Activated CD8-positive, alpha-beta memory T cell treated with anti-CD3 and anti-CD28 coated beads for 36 hours (primary cell): ENCODE results near the gene GLIS1. TPM values are rescaled to one million over a fixed set of nuclear protein-coding genes. Genes with fewer than 3 reads are reported as not detected.

ENCODE experiments used
- CTCF ChIA-PET: fragments of 350-600 bp; sonication (Branson Sonifier 250); formaldehyde crosslinking; loops from one replicate; lab custom pipeline; 2021; ENCODE audit warnings: antibody characterized with exemption; lab: Charles Lee
- POLR2A ChIA-PET: fragments of 350-600 bp; sonication (Branson Sonifier 250); formaldehyde crosslinking; loops from one replicate; lab custom pipeline; 2021; ENCODE audit warnings: antibody characterized with exemption; lab: Charles Lee
- total RNA-seq, 2 experiments: library from RNA; stranded (reverse); gene quantifications; one replicate each; pipeline ENCODE4 v1.2.3, GENCODE V29; 2021

Gene GLIS1
- total RNA-seq, 2 experiments from 2014 or later: not detected

DNA sequence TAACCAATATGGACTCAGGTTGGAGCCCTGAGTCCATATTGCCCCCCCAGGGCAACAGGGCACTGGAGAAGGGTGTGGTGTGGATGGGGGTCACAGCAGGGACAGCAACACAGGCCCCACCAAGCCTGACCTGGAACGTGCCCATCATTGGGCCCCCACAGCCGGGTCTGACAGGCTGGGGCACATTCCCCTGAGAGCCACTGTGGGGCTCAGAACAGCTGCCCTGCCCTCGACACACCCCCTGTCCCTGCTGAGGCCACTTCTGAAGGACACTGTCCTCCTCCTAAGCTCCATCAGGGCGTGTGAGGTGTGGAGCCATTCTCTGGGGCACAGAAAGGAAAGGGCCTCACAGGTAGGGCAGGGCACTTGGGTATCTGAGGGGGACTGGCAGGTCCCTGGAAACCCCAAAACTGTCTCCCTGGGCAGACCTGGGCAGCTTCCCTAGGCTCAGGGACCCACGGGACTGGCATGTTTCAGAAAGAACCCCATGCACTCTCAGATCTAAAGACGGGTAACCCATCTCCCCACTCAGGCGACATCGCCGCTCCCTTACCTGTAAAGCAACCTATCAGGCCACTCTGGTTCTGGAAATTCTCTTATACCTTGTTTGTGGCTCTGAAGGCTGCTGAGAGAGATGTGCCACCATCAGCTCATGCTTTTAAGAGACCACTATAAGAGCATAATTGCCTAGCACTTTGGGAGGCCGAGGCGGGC lies 184.2 kb downstream of the GLIS1 start:
- ChIA-PET POLR2A (no interaction called here), CTCF (no interaction called here)

DNA sequence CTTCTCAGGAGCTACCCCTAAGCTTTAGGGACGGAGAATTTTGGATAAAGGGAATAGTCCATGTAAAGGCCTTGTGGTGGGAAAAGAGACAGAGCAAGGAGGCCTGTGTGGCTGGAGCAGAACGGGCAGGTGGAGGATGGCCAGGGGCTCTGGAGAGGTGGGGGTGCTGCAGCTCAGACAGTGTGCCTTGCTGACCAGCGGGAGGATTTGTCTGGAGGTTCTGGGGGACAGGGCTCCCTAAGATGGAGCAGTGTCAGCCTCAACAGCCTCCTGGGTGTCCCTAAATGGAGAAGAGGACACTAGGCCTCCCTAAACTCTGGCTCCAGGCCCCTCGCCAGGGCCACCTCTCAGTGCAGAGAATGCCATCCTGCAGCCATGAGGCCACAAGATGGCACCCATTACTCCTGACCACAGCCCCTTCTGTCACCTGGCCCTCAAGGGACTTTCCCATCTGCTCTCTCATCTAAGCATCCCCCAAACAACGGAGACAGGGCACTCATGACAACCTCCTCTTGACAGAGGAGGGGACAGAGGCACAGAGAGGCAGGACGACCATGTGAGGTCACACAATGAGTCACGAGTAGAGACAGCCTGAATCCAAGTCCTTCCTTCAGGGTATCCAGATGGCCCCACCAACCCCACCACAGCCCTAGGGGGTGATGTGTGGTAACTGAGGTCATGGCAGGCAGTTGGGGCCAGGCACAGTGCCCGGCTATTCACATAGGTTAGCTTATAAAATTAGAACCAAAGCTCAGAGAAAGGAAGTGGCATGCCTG lies 185.0 kb downstream of the GLIS1 start:
- CTCF ChIA-PET: no interaction called here
- POLR2A ChIA-PET: no interaction called here

DNA sequence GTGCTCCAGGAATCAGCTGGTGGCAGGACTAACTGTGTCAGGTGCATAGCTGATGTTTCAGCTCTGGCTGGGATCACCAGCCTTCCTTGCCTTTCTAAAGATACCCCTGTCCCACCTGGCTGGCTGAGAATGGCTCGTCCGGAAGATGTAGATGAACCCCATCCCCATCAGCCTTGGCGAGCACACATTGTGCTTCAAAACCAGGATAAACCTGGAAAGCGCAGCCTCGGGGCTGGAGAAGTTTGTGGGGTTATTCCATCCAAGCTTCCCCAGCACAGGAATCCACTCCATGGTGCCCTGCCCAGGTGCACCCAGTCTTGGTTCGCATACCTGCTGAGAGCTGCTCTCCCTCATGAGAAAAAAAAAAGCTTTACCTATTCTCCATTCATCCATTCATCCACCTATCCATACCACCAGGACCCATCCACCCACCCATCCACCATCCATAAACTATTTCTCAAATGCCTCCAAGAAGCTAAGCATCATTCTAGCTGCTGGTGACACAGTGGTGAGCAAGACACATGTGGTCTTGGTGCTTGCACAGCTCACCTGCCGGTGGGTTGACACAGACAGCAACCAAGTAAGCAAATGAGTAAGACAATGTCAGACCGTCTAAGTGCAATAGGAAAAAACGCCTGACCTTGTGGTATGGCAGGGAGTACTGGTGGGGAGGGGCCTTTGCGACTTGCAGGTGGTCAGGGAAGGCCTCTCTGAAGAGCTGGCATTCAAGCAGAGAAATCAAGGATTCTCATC lies 185.8 kb downstream of the GLIS1 start:
- ChIA-PET CTCF (interaction anchor here (0.5 kb wide), 1 partner anchor 178 kb away, joined by 3 read pairs; no protein-coding TSS in a partner anchor), POLR2A (no interaction called here)

DNA sequence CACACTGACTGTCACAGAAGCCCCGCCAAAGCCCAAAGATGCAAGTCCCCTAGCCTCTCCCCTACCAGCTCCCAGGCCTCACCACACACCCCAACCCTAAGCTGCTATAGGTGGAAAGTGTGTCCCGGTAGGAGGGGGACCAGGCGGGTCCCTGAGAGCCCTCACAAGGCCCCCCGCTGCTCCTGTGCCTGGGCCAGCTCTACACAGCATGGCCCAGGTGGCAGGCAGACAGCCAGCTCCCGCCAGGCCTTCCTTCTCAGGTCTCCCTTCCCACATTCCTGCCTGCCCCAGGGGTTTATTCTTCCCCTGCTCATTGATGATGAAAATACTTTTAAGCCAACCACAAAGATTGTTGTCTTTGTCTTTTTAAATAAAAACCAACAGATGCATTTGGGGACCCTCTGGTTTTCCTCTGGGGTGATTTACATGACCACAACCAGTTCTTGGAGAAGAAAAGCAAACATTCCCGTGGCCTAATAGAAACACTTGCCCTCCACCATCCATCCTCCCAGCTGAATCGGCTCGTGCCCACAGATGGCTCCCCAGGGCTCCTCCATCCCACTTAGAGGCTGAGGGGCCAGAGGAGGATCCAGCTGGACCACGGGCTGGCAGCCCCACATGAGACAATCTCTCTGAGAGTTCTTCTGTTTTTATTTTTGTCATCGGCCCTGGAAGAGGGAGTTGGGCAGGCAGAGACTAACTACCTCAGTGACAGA lies 186.7 kb downstream of the GLIS1 start:
- POLR2A ChIA-PET: no interaction called here

DNA sequence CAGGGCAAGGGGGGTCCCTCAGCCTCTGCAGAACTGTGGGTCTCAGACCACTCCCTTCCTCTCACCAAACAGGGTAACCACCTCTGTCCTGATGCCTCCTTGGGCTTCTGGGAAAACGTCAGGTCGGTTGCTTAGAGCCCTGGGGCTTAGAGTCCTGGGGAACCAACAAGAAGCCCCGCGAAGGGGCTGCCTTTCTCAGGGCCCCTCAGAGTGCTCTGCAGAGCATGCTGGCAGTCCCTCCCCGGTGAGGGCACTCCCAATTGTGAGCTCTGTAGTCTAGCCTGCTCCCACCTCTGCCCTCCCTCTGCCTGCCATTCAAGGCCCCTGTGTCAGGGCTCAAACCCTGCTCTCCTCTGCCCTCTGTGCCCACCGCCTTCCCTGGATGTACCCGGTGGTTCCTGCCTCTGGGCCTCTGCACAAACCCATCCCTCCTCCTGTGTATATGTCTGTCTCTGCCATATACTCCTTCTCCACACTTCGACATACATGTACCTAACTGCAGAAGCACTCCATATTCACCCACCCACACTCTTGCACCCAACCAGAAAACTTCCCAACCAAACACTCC lies 187.5 kb downstream of the GLIS1 start:
- ChIA-PET POLR2A (no interaction called here), CTCF (no interaction called here)

More for the DNA sequence above, 186.7 kb downstream of the GLIS1 start:
- CTCF ChIA-PET: interaction anchor here (0.5 kb wide), 1 partner anchor 177 kb away, joined by 3 read pairs; no protein-coding TSS in a partner anchor

DNA sequence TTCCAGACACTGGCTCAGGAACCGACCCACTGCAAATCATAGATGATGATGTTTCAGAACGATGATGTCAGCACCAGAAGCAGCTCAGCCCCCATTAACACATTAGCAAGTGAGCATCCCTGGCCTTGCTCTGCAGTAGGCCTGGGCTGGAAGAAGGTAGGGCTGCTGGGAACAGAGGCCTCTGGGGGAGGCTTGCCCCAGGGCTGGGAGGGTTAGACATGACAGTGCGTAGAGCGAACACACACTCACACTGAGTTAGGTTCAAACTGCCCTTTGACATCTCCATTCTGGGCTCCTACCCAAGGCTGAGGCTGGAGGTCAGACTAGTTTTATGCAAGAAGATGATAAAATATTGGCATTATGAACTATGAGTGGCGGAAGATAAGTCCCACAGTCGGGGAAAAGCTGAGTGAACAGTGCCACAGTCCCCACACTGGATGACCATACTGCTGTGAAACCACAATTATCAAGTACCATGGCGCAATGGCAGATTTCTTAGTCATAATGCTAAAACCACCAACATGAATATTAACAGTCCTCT lies 188.7 kb downstream of the GLIS1 start:
- CTCF ChIA-PET: no interaction called here
- POLR2A ChIA-PET: no interaction called here

DNA sequence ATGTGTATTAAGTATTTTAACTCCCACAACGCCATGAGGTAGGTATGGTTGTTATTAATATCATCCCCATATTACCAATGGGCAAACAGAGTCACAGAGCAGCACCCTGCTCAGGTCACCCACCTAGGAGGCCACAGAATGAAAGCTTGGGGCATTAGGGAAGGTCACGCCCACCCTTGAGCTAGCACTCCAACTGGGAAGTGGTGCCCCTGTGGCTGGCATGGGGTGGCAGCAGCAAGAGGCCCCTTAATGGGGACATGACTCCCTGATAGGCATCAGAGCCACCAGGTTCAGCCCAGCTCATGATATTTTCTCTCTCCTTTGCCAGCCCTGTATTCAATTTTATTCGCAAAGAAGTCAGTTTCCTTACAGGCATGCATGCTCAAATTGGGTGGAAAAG lies 189.2 kb downstream of the GLIS1 start:
- ChIA-PET CTCF (no interaction called here), POLR2A (no interaction called here)

DNA sequence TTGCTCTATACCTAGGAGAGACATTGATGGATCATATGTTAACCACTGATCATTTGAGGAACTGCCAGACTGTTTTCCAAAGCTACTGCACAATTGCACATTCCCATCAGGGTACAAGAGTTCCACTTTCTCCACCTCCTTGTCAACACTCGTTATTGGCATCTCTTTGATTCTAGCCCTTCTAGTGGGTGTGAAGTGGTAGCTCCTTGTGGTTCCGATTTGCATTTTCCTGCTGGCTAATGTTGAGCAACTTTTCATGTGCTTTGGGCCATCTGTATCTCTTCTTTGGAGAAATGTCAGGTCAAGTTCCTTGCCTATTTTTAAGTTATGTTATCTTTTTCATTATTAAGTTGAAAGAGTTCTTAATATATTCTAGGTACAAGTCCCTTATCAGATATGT lies 189.7 kb downstream of the GLIS1 start:
- CTCF ChIA-PET: no interaction called here
- POLR2A ChIA-PET: no interaction called here

DNA sequence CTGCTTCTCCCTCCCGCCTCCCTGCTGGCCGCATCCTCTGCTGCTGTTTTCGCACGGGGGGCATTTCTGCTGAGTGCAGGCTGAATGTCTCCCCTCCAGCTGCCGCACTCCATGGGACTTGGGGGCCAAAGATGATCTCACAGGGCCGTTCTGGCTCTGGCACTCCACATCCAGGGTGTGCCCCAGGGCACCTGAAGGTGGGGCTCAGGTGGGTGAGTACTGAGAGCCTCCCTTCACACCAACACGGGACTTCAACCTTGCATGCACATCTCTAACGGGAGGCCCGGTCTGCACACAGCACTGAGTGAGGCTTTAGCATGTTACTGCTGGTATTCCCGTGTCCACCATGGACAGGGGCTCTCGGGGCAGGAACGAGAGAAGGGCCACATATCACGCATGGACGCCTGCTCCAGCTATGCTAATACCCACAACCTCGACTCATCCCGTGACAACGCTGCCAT lies 190.9 kb downstream of the GLIS1 start:
- CTCF ChIA-PET: no interaction called here

DNA sequence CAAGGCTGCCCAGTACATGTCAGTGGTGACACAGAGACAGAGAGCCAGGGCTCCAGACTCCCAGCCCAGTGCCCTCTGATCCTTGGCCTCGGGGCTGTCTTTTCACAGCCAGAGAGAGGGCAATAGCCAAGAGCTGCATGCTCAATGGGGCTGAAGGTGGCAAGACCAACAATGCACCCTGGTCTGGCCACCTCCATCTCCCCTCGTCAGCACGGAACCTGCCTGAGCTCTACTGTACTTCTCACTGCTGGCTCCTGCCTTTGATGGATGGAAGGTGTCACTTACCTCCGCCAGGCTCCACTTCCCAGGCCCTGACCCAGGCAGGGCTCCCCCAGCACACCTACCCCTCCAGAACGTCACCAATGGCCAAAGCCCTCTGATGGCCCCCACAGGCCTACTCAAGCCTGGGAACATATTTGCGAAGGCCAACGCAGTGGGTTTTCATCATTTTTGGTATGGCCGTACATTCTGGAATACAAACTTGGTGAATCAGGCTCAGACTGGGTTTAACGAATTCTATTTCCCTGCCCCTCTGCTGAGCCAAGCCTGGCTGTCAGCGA lies 191.7 kb downstream of the GLIS1 start:
- ChIA-PET CTCF (no interaction called here), POLR2A (no interaction called here)

More for the DNA sequence above, 190.9 kb downstream of the GLIS1 start:
- POLR2A ChIA-PET: no interaction called here

DNA sequence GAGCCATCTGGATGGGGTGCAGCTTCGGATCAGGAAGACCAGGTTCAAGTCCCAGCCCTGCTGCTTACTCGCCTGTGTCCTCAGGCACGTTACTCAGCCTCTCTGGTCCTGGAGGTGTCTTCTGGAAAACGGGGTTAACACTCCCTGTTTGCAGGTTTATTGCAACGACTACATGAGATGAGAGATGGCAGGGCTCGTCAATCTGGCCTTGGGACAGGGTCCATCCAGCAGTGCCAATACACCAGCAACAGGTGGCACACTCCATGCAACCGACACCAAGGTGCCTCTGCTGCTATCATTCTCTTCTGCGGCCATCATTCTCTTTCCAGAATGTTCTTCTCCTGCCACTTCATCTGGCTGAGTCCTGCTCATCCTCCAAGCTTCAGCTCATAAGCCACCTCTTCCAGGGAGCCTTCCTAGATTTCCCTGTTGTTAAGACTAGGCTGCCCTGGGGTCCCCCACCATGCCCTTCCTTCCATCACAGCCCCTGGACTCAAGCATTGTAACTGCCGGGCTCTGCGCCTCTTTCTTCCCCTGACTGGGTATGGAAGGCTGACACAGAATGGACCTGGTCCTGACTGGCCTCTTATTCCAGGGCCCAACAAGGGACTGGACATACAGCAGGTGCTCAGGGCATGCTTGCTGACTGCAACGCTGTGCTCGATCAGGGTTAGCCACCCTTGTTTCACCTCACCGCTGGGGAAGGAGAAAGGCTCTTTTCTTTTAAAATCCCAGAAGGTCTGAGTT lies 192.4 kb downstream of the GLIS1 start:
- CTCF ChIA-PET: no interaction called here

DNA sequence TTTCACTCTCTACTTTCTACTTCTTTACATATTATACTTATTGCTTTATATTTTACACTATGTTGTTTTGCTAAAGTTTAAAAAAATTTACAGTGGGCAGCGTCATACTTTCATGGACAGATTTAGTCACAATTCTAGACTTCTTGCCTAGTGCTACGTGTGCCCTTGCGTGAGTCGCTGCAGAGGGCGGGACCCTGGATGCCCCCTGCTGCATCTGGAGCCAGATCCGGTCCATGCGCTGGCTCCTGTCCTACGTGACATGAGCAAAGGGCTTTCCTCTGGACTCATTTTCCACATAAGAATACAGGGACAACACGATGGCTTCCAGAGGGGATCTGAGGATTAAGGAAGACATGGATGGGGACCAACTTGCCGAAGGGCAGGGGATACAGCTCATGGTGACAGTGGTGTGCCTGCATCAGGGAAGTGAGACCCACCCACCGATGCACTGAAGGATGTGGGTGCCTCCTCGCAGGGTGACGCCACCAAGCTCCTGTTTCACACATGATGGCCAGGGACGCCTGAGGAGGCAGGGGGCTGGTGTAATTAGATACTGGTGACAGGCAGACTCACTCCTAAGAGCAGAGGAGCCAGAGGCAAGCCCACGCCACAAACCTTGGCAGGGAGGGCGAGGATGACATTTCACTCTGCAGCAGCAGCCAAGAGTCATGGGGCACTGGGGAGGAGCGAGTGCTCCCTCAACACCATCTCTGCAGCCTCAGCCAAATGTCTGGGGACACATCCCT lies 193.1 kb downstream of the GLIS1 start:
- POLR2A ChIA-PET: no interaction called here

More for the DNA sequence above, 192.4 kb downstream of the GLIS1 start:
- POLR2A ChIA-PET: no interaction called here

DNA sequence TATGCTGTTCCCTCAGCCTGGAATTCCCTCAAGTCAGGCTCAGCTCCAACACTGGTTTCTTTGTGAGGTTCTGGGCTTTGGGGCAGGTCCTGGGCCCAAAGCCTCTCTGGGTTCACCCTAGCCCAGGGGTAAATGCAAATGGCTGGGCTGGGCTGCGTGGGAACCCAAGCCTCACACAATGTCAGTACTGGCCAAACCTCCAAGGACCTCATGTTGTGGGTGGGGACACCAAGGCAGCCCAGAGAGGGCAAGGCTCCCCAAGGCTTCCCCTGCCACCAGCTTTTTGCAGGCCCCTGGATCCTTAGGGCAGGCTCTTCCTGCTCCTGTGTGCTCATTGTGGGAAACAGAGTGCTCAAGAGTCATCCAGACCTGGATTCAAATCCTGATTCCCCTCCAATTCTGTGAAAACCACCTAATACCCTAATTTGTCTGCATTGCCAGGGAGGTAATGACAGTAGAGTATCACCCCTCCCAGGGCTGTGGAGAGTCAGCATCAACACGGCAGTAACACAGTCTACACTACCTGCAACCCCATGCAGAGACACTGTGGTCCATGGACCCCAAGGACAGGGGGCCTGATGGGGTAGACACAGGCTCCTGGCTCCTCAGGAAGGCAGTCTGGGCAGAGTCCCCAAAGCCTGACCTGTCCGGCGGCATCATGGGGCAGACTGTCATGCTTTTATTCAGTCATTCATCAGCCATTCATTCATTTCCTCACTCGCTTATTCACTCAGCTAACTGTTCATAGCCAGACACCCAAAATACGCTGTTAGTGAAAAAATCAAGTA lies 194.0 kb downstream of the GLIS1 start:
- CTCF ChIA-PET: no interaction called here
- POLR2A ChIA-PET: no interaction called here

More for the DNA sequence above, 193.1 kb downstream of the GLIS1 start:
- CTCF ChIA-PET: no interaction called here

DNA sequence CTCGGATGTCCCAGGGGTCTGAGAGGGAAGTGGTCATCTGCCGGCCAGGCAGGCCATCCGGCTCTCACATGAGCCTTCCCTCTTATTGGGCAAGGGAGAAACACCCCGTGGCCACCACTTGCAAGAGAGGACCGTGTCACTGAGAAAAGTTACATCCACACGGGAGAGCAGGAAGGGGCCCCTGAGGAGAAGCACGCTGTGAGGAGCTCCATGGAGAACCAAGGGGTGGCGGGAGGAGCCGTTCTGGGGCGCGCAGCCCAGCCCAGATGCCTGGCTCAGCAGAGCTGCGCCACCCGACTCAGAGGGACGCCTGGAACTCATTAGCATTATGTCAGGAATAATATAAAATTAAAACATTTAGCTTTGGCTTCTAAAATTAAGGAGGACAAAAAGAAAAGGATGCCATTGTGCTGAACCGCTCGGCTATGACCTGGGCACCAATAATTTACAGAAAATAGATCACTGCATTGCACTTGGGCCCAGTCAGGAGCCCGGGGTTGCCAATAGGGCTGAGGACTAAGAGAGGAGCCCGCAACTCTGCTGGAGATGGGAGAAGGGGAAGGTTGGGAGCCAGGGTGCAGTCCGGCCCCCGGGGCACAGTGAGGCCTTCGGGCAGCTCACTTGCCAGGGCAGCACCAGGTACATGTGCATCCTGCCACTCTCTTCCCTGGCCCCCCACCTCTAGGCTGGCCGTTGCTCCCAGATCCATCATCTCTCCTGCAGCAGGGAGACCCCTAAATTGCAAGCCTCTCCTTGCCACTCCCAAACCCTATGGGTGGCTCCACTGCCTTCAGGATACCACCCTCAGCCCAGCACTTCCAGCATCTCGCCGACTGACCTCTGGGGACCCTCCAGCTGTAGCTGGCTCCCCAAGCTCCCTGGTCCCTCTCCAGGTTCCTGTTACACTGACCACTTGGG lies 194.9 kb downstream of the GLIS1 start:
- ChIA-PET CTCF (interaction anchor here (1.2 kb wide), 1 partner anchor 41 kb away, joined by 3 read pairs; no protein-coding TSS in a partner anchor), POLR2A (no interaction called here)

DNA sequence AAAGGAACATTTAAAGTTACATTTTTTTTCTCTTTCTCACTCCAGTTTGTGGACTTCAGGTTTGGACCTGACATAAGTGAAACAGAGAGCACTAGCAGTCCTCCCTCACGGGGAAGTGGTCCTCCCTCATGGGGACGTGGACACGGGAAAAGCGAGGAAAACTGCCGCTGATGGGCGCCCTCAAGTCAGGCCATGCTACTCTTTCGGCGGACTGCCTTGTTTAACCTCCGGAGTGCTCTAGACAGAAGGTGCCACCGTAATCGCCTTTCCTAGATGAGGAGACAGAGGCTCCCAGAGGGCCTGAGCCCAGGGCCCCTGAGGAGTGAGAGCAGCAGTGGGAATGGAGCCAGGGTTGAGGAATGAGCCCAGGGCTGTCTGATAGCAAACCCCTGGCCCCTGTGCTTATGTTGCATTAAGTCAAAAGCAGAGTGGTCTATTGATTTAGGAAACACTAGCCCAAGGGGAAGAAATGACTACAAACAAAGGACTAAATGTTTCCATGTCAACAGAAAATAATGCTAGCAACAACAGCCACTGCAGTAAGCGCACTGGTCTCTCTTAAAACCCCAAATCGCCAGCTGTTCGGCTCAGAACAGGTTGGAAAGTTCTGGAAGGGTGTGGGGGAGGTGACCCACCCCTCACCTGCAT lies 195.7 kb downstream of the GLIS1 start:
- ChIA-PET POLR2A (no interaction called here), CTCF (interaction anchor here (1.2 kb wide), 1 partner anchor 41 kb away, joined by 3 read pairs; no protein-coding TSS in a partner anchor)
